HG03135 (cell line): ENCODE results near the gene ZNF710.
"Not testable (repeated sequence)": the region's sequence is repeated elsewhere in the genome, so short reads cannot be mapped to it uniquely, and the experiment has no call there.

Source experiments
- ATAC-seq: cut with Tn5 transposase; IDR thresholded peaks from one replicate; pipeline ENCODE4 v1.9.1; 2021; ENCODE audit warnings: mild to moderate bottlenecking, moderate library complexity; ENCODE audit not compliant: unreplicated experiment

ZNF710 gene

DNA sequence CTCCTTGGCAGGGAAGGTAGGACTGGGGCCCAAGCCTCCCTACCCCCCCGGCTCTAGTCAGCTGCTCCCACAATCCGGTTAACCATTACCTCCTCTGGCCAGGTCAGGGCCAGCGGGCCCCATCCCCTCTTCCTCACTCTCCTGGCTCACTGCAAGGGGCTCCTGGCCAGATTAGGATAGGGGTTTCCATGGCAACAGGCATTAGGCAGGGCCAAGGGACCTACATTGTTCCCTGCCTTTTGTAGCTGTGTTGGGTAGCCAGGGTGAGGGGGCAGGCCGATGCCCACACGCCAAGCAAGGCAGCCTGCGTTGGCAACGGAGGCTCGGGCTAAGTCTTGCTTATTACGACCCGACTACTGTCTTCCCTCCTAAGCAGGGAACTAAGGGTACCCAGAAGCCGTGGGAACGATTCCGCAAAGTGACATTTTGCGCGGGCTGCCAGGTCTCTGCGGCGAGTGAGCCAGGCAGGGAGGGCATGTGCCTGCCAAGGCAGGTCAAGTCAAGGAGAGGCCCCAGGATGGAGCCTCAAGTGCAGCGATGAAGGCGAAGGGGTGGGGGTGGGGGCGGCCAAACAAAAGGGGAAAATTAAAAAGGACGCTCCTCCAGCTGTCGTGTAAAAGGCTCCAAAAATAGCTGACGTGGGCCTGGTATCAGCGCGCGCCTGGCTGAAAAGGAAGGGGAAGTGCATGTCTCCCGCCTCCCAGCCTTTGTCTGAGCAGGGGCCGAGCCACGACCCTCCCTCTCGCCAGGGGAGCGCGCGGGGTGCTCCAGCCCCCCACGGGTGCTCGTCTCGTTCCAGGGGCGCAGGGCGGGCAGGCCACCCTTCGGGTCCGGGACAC is 100.2 kb downstream of the ZNF710 start:
- no peak for ATAC-seq

- ATAC-seq, result peak; percentile 67
Observed at GRCh38 chr15:90101969-90102890, 101.1 kb downstream of the ZNF710 start, which contains the start of gene IDH2. Gene IDH2 (minus strand): TSS chr15:90102468. CDS start chr15:90102390, 78 bp downstream.

DNA sequence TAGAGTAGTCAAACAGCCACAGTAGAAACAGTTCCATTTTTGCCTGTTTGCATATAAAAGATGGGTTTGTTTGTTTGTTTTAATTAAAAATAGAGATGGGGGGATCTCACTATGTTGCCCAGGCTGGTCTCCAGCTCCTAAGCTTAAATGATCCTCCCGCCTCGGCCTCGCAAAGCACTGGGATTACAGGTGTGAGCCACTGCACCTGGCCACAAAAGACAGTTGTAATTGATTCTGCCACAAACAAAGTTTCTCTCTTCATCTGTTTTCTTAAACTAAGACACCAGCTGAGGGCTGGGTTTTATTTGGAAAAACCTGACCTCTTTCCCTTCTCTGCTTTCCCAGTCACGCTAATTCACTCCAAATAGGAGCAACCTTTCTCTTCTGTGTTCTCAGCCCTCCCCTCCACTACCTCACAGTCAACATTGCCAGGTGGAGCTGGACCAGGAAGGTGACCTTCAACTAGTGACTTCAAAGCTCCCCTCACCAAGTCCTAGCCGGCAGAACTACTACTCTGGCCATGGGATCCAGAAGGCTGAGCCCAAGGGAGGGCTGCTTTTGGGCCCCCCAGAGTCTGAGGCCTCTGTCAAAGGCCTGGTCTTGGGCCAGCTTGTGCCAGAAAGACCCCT is 102.7 kb downstream of the ZNF710 start:
- no peak for ATAC-seq

- no peak for ATAC-seq
Observed at GRCh38 chr15:90104551-90104950, 103.4 kb downstream of the ZNF710 start.

DNA sequence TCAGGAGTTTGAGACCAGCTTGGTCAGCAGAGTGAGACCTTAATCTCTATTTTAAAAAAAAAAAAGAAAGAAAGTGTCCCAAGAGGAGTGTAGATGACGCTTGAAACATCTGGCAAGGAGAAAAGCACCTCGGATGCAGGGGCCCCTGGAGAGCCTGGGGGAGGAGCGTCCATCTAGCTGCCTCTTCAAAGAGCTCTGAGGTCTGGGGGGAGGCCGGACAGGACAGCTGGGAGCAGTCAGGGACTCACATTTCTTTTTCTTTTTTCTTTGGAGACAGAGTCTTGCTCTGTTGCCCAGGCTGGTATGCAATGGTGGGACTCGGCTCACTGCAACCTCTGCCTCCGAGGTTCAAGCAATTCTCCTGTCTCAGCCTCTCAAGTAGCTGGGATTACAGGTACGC is 104.4 kb downstream of the ZNF710 start:
- ATAC-seq, result no peak

GRCh38 chr15:90106522-90107117 is 105.5 kb downstream of the ZNF710 start:
- no peak for ATAC-seq

GRCh38 chr15:90108038-90108437 is 106.9 kb downstream of the ZNF710 start:
- not testable (repeated sequence) for ATAC-seq

DNA sequence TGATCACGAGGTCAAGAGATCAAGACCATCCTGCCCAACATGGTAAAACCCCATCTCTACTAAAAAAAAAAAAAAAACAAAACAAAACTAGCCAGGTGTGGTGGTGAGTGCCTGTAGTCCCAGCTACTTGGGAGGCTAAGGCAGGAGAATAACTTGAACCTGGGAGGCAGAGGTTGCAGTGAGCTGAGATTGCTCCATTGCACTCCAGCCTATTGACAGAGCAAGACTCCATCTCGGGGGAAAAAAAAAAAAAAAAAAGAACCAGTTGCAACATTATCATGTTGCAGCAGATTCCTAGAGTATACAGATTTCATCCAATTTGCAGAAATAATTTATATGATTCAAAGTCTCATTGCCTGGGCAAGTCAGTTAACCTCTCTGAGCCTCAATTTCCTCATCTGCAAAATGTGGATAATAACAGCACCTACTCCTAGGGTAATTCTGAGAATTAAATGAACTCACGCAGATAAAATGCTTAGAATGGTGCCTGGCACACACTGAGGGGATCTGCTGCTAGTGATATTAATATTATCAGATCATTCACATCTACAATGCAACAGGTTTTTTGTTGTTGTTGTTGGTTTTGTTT is 108.1 kb downstream of the ZNF710 start:
- not testable (repeated sequence) for ATAC-seq

DNA sequence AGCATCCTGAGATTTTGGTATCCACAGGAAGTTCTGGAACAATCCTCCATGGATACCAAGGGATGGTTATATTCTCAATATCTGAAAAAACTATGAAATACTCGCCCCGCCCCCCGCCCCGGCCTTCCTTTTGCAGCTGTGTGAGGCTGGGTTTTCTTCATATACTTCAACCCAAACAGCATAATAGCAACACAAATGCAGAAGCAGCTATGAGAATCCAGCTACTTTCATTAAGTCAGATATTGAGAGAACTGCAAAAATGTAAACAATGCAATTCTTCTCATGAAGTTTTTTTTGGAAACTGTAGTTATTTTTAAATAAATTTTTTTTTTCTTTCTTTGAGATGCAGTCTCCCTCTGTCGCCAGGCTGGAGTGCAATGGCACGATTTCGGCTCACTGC is 112.0 kb downstream of the ZNF710 start:
- no peak for ATAC-seq

GRCh38 chr15:90114451-90114901 is 113.4 kb downstream of the ZNF710 start:
- ATAC-seq, result no peak

- no peak for ATAC-seq
Observed at GRCh38 chr15:90115783-90116182, 114.7 kb downstream of the ZNF710 start.

DNA sequence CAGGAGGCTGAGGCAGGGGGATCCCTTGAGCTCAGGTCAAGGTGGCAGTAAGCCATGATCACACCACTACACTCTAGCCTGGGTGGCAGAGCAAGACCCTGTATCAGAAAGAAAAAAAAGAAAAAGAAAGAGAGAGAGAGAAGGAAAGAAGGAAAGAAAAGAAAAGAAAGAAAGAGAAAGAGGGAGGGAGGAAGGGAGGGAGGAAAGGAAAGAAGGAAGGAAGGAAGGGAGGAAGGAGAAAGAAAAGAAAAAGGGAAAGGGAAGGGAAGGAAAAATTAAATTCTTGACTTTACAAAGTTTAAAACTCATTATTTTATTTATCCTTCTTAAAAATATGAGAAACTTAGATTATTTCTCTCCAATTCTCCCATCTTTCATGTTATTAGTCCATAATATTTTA is 118.2 kb downstream of the ZNF710 start:
- no peak for ATAC-seq

- ATAC-seq, result no peak
Observed at GRCh38 chr15:90121086-90121485, 120.0 kb downstream of the ZNF710 start.

- ATAC-seq, result no peak
Observed at GRCh38 chr15:90124507-90124906, 123.4 kb downstream of the ZNF710 start.

- ATAC-seq, result no peak
Observed at GRCh38 chr15:90126022-90126421, 124.9 kb downstream of the ZNF710 start.

DNA sequence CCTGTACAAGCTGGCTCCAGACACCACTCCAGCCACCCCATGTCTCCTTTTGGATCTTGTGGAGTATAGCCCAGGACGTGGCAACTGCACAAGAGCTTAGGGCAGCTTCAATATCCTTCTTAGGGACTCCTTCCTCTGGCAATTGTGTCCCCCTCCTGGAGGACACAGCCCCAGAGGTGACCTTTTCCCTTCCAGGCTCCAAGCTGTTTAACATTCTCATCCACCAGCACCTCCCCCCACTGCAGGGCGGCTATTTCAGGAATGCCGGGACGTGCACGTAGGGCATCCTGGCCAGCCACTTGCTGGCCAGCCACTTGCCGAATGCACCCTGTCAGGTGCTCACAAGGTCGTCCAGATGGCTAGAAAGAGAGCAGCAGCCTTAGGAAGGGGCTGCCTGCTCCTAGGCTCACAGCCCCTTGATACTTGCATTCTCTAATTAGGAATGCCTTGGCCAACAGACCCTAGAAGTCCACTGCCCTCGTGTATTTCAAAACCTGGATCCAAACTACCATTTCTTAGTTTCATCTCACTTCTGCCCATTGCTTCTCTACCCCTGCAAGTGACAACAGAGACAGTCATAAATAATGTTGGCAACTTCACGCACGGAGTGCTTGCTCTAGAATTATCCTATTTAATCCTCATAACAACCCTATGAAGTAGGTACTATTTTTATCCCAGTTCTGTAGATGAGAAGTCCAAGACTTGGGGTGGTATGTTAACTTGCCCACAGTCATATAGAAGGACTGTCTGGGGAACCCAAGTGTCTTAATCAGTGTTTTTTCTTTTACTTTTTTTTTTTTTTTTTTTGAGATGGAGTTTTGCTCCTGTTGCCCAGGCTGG is 125.7 kb downstream of the ZNF710 start:
- no peak for ATAC-seq

GRCh38 chr15:90130291-90130690 is 129.2 kb downstream of the ZNF710 start:
- no peak for ATAC-seq
